Measurements from ENCODE around the gene CFAP119.

Gene CFAP119

DNA sequence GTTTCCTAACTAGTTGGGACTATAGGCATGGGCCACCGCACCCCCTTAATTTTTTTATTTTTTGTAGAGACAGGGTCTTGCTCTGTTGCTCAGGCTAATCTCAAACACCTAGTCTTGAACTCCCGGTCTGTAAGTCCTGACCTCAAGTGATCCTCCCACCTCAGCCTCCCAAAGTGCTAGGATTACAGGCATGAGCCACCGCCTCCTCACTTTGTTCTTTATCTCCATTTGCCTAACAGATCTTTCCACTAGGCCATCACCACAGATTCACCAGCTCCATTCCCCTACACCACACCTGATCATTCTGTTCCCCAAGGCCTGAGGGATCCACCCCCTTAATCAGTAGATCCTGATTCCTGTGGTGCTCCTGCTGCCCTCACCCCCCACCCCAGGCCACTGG, 32.8 kb upstream of the CFAP119 start:
- H3K36me3 ChIP-seq (replicated peaks in 1 of 2; ENCODE audit: control insufficient read depth in 2 of 2, insufficient read depth in 2 of 2, low read length in 2 of 2), result no peaks in the 10 kb centered on the region
- no peak overlapping the region for H4K8ac ChIP-seq (ENCODE audit: low read depth, low read length)
- no peak overlapping the region for H2BK12ac ChIP-seq (ENCODE audit: low read length)
- no peak overlapping the region for H2AK5ac ChIP-seq (ENCODE audit: low read depth, low read length)
- DNase-seq (ENCODE audit: low spot score), result no peak
- no peak overlapping the region for H3K18ac ChIP-seq (ENCODE audit: low read length)
- H3K4me2 ChIP-seq (ENCODE audit: insufficient read depth, low read length, poor library complexity, severe bottlenecking), result no peak overlapping the region
- no peaks in the 10 kb centered on the region for H3K4me1 ChIP-seq (ENCODE audit: control insufficient read depth in 2 of 2, insufficient read depth in 1 of 2, low read depth in 1 of 2, low read length in 2 of 2)
- H3K14ac ChIP-seq (ENCODE audit: low read length), result no peak overlapping the region
- H3K4me3 ChIP-seq (ENCODE audit: low read length in 2 of 2), result no peak overlapping the region
- H2BK15ac ChIP-seq (ENCODE audit: low read length), result no peak overlapping the region
- H3K9me3 ChIP-seq (replicated peaks in 1 of 2; ENCODE audit: control insufficient read depth in 2 of 2, insufficient read depth in 1 of 2, low read depth in 1 of 2, low read length in 2 of 2), result no peaks in the 10 kb centered on the region
- no peak overlapping the region for H3K27ac ChIP-seq (replicated peaks; ENCODE audit: low read length)
- no peak overlapping the region for H2BK120ac ChIP-seq (ENCODE audit: low read depth, low read length)
- no peak overlapping the region for H2BK5ac ChIP-seq (ENCODE audit: low read length)
- no peak overlapping the region for H4K91ac ChIP-seq (ENCODE audit: low read depth, low read length, poor library complexity)
- WGBS, 2 donors (ENCODE audit: extremely low coverage in 2 of 2, insufficient read length in 2 of 2, insufficient replicate concordance in 1 of 2), result no CpG with 5 or more reads among the region's 3 CpGs
- H3K4ac ChIP-seq (ENCODE audit: low read length), result no peak overlapping the region
- peaks cover 0 to 5% (median 0%) of the 10 kb centered on the region in 3 experiments for H3K27me3 ChIP-seq (ENCODE audit: control insufficient read depth in 3 of 3, insufficient read depth in 3 of 3, low read depth in 1 of 3, low read length in 3 of 3)
- H3K79me1 ChIP-seq (ENCODE audit: low read depth, low read length), result no peaks in the 10 kb centered on the region
- H3K9ac ChIP-seq (ENCODE audit: low read depth, low read length, poor library complexity), result no peak overlapping the region
- H2AFZ ChIP-seq (ENCODE audit: low read length), result no peak overlapping the region
- H3K23ac ChIP-seq (ENCODE audit: low read depth, low read length, poor library complexity), result no peak overlapping the region

DNA sequence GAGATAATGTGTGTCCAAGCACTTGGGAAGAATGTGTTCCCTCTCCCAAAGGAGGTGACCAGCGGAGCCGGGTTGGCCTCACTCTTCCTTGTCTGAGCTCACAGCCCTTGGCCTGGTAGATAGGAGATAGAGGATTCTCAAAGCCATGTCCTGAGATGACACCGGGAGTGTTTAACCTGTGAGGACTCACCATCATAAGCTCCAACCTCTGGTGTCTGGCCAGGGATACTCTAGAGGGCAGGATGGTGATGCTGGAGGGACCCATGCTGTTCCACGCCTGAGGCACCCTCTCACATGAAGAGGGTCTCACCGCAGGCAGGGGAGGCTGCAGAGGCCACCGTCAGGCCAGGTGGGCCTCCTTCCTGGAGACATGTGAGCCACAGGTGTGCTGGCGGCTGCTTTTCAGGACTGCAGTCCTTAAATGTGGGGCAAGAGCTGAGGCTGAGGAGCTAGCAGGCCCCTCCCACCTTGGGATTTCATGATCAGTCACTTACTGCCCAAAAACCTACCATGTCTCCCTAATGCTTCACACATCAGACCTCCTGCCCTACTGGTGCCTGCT, 31.7 kb upstream of the CFAP119 start:
- no CpG with 5 or more reads among the region's 7 CpGs for WGBS, 2 donors (ENCODE audit: extremely low coverage in 2 of 2, insufficient read length in 2 of 2, insufficient replicate concordance in 1 of 2)
- no peak overlapping the region for H3K18ac ChIP-seq (ENCODE audit: low read length)

GRCh38 chr16:30787613-30788378, 25.9 kb upstream of the CFAP119 start:
- Histone ChIP-seq H2BK5ac (ENCODE audit: low read length) (peak overlapping the region; percentile 62), H3K9me3 (replicated peaks in 1 of 2; ENCODE audit: control insufficient read depth in 2 of 2, insufficient read depth in 1 of 2, low read depth in 1 of 2, low read length in 2 of 2) (no peaks in the 10 kb centered on the region), H3K4me1 (ENCODE audit: control insufficient read depth in 2 of 2, insufficient read depth in 1 of 2, low read depth in 1 of 2, low read length in 2 of 2) (peaks cover 6 to 9% of the 10 kb centered on the region in 2 donors), H3K36me3 (replicated peaks in 1 of 2; ENCODE audit: control insufficient read depth in 2 of 2, insufficient read depth in 2 of 2, low read length in 2 of 2) (peaks cover 14 to 28% of the 10 kb centered on the region in 2 donors), H2AFZ (ENCODE audit: low read length) (peak overlapping the region; percentile 95), H3K79me1 (ENCODE audit: low read depth, low read length) (peaks cover 9% of the 10 kb centered on the region), H3K27me3 (ENCODE audit: control insufficient read depth in 3 of 3, insufficient read depth in 3 of 3, low read depth in 1 of 3, low read length in 3 of 3) (no peaks in the 10 kb centered on the region), H4K91ac (ENCODE audit: low read depth, low read length, poor library complexity) (no peak overlapping the region), H3K27ac (replicated peaks; ENCODE audit: low read length) (no peak overlapping the region), H2BK120ac (ENCODE audit: low read depth, low read length) (peak overlapping the region; percentile 37), H3K9ac (ENCODE audit: low read depth, low read length, poor library complexity) (peak overlapping the region; percentile 94), H3K4me2 (ENCODE audit: insufficient read depth, low read length, poor library complexity, severe bottlenecking) (peak overlapping the region; percentile 75), H3K23ac (ENCODE audit: low read depth, low read length, poor library complexity) (peak overlapping the region; percentile 45), H2BK15ac (ENCODE audit: low read length) (peak overlapping the region; percentile 59), H2BK12ac (ENCODE audit: low read length) (no peak overlapping the region), H4K8ac (ENCODE audit: low read depth, low read length) (no peak overlapping the region), H3K4me3 (ENCODE audit: low read length in 2 of 2) (peak overlapping the region; percentile 76 to 89), H3K4ac (ENCODE audit: low read length) (peak overlapping the region; percentile 60), H2AK5ac (ENCODE audit: low read depth, low read length) (peak overlapping the region; percentile 89), H3K18ac (ENCODE audit: low read length) (peak overlapping the region; percentile 97), H3K14ac (ENCODE audit: low read length) (peak overlapping the region; percentile 79)
- WGBS, 2 donors (ENCODE audit: extremely low coverage in 2 of 2, insufficient read length in 2 of 2, insufficient replicate concordance in 1 of 2), result no CpG with 5 or more reads among the region's 11 CpGs
- no peak for DNase-seq (ENCODE audit: low spot score)

More for the DNA sequence above, 31.7 kb upstream of the CFAP119 start:
- no peak overlapping the region for H3K4ac ChIP-seq (ENCODE audit: low read length)
- no peak for DNase-seq (ENCODE audit: low spot score)
- no peaks in the 10 kb centered on the region for H3K4me1 ChIP-seq (ENCODE audit: control insufficient read depth in 2 of 2, insufficient read depth in 1 of 2, low read depth in 1 of 2, low read length in 2 of 2)
- no peak overlapping the region for H3K4me2 ChIP-seq (ENCODE audit: insufficient read depth, low read length, poor library complexity, severe bottlenecking)
- H3K23ac ChIP-seq (ENCODE audit: low read depth, low read length, poor library complexity), result no peak overlapping the region
- no peak overlapping the region for H3K9ac ChIP-seq (ENCODE audit: low read depth, low read length, poor library complexity)
- H3K14ac ChIP-seq (ENCODE audit: low read length), result peak overlapping the region; percentile 4
- H3K36me3 ChIP-seq (replicated peaks in 1 of 2; ENCODE audit: control insufficient read depth in 2 of 2, insufficient read depth in 2 of 2, low read length in 2 of 2), result no peaks in the 10 kb centered on the region
- H2AK5ac ChIP-seq (ENCODE audit: low read depth, low read length), result peak overlapping the region; percentile 58
- no peak overlapping the region for H4K8ac ChIP-seq (ENCODE audit: low read depth, low read length)
- H3K4me3 ChIP-seq (ENCODE audit: low read length in 2 of 2), result no peak overlapping the region
- H2BK15ac ChIP-seq (ENCODE audit: low read length), result no peak overlapping the region
- H2BK5ac ChIP-seq (ENCODE audit: low read length), result no peak overlapping the region
- H3K79me1 ChIP-seq (ENCODE audit: low read depth, low read length), result no peaks in the 10 kb centered on the region
- no peaks in the 10 kb centered on the region for H3K9me3 ChIP-seq (replicated peaks in 1 of 2; ENCODE audit: control insufficient read depth in 2 of 2, insufficient read depth in 1 of 2, low read depth in 1 of 2, low read length in 2 of 2)
- peaks cover 0 to 5% (median 0%) of the 10 kb centered on the region in 3 experiments for H3K27me3 ChIP-seq (ENCODE audit: control insufficient read depth in 3 of 3, insufficient read depth in 3 of 3, low read depth in 1 of 3, low read length in 3 of 3)
- H2AFZ ChIP-seq (ENCODE audit: low read length), result no peak overlapping the region
- H2BK120ac ChIP-seq (ENCODE audit: low read depth, low read length), result no peak overlapping the region
- no peak overlapping the region for H3K27ac ChIP-seq (replicated peaks; ENCODE audit: low read length)
- H2BK12ac ChIP-seq (ENCODE audit: low read length), result peak overlapping the region; percentile 97
- no peak overlapping the region for H4K91ac ChIP-seq (ENCODE audit: low read depth, low read length, poor library complexity)

- H3K79me1 ChIP-seq (ENCODE audit: low read depth, low read length), result peaks cover 10% of the 10 kb centered on the region
- H3K9me3 ChIP-seq (replicated peaks in 1 of 2; ENCODE audit: control insufficient read depth in 2 of 2, insufficient read depth in 1 of 2, low read depth in 1 of 2, low read length in 2 of 2), result no peaks in the 10 kb centered on the region
- H3K36me3 ChIP-seq (replicated peaks in 1 of 2; ENCODE audit: control insufficient read depth in 2 of 2, insufficient read depth in 2 of 2, low read length in 2 of 2), result peaks cover 21 to 35% of the 10 kb centered on the region in 2 donors
- peak within 1 kb of the TSS; percentile 37 for H2BK120ac ChIP-seq (ENCODE audit: low read depth, low read length)
- H4K8ac ChIP-seq (ENCODE audit: low read depth, low read length), result no peak within 1 kb of the TSS
- H3K4ac ChIP-seq (ENCODE audit: low read length), result peak within 1 kb of the TSS; percentile 60
- peak within 1 kb of the TSS; percentile 98 for H3K9ac ChIP-seq (ENCODE audit: low read depth, low read length, poor library complexity)
- H3K4me1 ChIP-seq (ENCODE audit: control insufficient read depth in 2 of 2, insufficient read depth in 1 of 2, low read depth in 1 of 2, low read length in 2 of 2), result peaks cover 6 to 9% of the 10 kb centered on the region in 2 donors
- H2BK12ac ChIP-seq (ENCODE audit: low read length), result no peak within 1 kb of the TSS
- peak within 1 kb of the TSS; percentile 89 for H2AK5ac ChIP-seq (ENCODE audit: low read depth, low read length)
- no peaks in the 10 kb centered on the region for H3K27me3 ChIP-seq (ENCODE audit: control insufficient read depth in 3 of 3, insufficient read depth in 3 of 3, low read depth in 1 of 3, low read length in 3 of 3)
- H2BK5ac ChIP-seq (ENCODE audit: low read length), result peak within 1 kb of the TSS; percentile 62
- peak within 1 kb of the TSS; percentile 80 for H3K27ac ChIP-seq (replicated peaks; ENCODE audit: low read length)
- peak within 1 kb of the TSS; percentile 73 for H3K23ac ChIP-seq (ENCODE audit: low read depth, low read length, poor library complexity)
- H2BK15ac ChIP-seq (ENCODE audit: low read length), result peak within 1 kb of the TSS; percentile 59
- peak within 1 kb of the TSS; percentile 97 for H3K18ac ChIP-seq (ENCODE audit: low read length)
- WGBS, 2 donors (ENCODE audit: extremely low coverage in 2 of 2, insufficient read length in 2 of 2, insufficient replicate concordance in 1 of 2), result no CpG with 5 or more reads among the region's 37 CpGs
- no peak within 1 kb of the TSS for H4K91ac ChIP-seq (ENCODE audit: low read depth, low read length, poor library complexity)
- peak; percentile 87 for DNase-seq (ENCODE audit: low spot score)
- H3K4me2 ChIP-seq (ENCODE audit: insufficient read depth, low read length, poor library complexity, severe bottlenecking), result peak within 1 kb of the TSS; percentile 75
- peak within 1 kb of the TSS; percentile 95 for H2AFZ ChIP-seq (ENCODE audit: low read length)
- peak within 1 kb of the TSS; percentile 76 to 91 for H3K4me3 ChIP-seq (ENCODE audit: low read length in 2 of 2)
- peak within 1 kb of the TSS; percentile 94 for H3K14ac ChIP-seq (ENCODE audit: low read length)
These were observed 25.2 kb upstream of the CFAP119 start, which contains the start of gene ZNF629 for GRCh38 chr16:30786936-30787612. TSS of gene ZNF629 (minus strand) at chr16:30787205. CDS start at chr16:30784482, 2,723 bp downstream.

Data from neuronal stem cell (in vitro differentiated cells).